OCI-LY1 (cell line): ENCODE measurements around the gene WDR89.

Source experiments
- EZH2 ChIP-seq: fragments of 200-600 bp; sonication (generic), shearing (Covaris generic); IDR thresholded peaks from 2 replicates; pipeline ENCODE4 v1.8.0; 2017; ENCODE audit warnings: borderline replicate concordance, mixed run types, mild to moderate bottlenecking, antibody characterized with exemption, low read length, moderate library complexity, mixed read lengths
- TF ChIP-seq, protein P1 (sequence below): fragments of 200-600 bp; sonication (generic), shearing (Covaris generic); IDR thresholded peaks from 2 replicates; pipeline ENCODE4 v1.5.1; 2017; ENCODE audit warnings: mild to moderate bottlenecking, antibody characterized with exemption, low read length, moderate library complexity, mixed read lengths

DNA sequence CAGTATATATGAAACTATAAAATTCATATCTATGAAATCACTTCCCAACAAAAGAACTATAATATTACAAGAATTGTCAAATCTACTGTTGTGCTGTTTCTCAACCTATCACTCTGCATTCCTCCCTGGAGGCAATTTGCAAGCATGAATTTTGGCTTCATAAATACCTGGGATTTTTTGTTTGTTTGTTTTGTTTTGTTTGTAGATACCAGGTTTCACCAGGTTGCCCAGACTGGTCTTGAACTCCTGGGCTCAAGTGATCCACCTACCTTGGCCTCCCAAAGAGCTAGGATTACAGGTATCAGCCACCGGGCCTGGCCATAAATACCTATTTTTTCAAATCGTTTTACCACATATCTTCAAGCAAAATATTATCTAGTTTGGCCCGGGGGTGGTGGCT, 47.5 kb upstream of the WDR89 start:
- TF ChIP-seq EZH2: no peak
- TF ChIP-seq, protein P1, sequence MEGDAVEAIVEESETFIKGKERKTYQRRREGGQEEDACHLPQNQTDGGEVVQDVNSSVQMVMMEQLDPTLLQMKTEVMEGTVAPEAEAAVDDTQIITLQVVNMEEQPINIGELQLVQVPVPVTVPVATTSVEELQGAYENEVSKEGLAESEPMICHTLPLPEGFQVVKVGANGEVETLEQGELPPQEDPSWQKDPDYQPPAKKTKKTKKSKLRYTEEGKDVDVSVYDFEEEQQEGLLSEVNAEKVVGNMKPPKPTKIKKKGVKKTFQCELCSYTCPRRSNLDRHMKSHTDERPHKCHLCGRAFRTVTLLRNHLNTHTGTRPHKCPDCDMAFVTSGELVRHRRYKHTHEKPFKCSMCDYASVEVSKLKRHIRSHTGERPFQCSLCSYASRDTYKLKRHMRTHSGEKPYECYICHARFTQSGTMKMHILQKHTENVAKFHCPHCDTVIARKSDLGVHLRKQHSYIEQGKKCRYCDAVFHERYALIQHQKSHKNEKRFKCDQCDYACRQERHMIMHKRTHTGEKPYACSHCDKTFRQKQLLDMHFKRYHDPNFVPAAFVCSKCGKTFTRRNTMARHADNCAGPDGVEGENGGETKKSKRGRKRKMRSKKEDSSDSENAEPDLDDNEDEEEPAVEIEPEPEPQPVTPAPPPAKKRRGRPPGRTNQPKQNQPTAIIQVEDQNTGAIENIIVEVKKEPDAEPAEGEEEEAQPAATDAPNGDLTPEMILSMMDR: no peak
